ENCODE results near the gene MRPL30.
"Not testable (repeated sequence)": the region's sequence is repeated elsewhere in the genome, so short reads cannot be mapped to it uniquely, and the experiment has no call there.

MRPL30 gene

DNA sequence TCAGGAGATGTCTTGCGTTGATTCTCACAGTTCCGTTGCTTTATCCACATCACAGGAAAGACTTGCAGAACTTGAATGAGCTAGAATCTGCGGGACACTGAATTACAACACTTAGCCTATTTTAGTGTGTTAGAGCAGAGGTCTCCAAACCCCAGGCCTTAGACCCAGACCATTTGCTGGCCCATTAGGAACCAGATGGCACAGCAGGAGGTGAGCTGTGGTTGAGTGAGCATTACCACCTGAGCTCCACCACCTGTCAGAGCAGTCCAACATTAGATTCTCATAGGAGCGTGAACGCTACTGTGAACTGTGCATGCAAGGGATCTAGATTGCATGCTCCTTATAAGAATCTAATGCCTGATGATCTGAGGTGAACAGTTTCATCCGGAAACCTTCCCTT lies 3.8 kb downstream of the MRPL30 start:
- DNase-seq (ENCODE audit: low spot score) = no peak

DNA sequence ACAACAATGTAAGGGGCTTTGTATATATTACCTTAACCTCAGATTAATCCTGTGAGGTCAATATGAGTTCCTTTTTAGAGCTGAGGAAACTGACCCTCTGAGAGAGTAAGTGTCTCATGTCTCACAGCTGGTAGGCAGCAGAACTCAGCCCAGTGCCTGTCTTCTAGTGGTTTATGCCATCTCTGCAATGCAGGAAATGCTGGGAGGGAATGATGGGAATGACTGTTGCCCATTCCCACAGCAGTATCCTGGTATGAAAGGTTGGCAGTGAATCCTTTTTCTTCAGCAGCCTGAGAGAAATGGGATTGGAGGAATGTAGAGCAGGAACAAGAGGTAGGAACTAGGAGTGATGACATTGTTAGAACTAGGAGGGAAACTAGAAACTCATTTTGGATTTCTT lies 6.0 kb downstream of the MRPL30 start:
- no peak for DNase-seq (ENCODE audit: low spot score)

DNA sequence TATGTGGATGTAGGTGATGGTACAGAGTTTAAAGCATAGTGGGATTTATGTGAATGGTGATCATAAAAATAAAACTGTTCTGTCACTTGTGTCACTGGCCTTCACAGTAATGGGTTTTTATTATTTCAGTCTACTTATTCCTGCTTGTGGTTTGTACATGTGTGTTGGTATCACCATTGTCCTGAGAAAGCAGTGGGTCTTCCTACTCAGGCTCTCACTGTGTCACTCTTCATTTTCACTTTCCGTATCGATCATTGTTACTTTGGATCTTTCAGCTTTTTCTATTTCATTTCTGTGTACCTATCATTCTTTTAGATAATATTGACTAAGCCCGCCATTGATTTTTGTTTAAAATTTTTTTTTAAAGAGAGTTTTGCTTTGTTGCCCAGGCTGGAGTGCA lies 7.4 kb downstream of the MRPL30 start:
- no peak for DNase-seq (ENCODE audit: low spot score)

DNA sequence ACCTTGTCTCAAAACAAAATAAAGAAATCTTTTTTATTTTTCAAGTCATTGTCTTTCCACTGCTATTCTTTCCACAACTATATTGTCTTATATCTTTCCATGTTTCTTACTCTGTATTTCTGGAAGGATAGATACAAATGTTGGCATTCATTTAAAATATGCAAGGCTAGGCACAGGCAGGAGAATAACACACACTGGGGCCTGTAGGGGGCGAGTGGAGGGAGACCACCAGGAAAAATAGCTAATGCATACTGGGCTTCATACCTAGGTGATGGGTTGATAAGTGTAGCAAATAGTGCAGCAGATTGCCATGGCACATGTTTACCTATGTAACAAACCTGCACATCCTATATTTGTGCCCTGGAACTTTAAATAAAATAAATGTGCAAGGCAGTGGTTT lies 9.6 kb downstream of the MRPL30 start:
- no peak for DNase-seq (ENCODE audit: low spot score)

DNA sequence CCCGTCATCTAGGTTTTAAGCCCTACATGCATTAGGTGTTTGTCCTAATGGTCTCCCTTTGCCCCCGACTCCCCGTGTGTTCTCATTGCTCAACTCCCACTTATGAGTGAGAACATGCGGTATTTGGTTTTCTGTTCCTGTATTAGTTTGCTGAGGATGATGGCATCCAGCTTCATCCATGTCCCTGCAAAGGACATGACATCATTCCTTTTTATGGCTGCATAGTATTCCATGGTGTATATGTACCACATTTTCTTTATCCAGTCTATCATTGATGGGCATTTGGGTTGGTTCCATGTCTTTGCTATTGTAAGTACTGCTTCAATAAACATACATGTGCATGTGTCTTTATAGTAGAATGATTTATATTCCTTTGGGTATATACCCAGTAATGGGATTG lies 11.4 kb downstream of the MRPL30 start:
- not testable (repeated sequence) for DNase-seq (ENCODE audit: low spot score)

DNA sequence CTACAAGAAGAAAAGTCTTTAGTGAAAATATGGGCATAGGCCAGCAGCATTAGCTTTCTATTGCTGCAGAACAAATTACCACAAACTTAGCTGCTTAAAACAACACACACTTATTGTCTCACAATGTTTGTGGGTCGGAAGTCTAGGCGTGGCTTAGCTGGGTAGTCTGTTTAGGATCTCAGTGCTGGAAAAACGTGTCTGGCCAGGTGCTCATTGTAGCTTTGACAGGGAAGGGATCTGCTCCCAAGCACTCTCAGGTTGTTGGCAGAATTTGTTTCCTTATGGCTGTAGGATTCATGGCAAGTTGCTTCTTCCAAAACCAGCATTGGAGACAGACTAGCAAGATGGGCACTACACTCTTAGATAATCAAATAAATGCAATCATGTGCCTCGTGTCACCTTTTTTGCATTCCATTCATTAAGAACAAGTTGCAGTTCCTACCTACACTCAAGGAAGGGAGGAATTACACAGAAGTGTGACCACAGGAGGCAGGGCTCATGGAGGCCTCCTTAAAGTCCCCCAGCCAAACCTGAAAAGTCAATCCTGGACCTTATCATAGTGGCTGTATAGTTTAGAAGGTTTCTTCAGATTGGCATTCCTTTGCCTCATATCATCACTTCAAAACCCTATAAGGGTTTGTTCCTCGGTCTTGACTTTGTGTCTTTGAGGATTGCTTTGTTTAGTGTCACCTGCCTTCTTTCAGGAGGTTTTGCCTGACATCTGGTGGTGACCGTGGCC lies 17.3 kb downstream of the MRPL30 start:
- DNase-seq (ENCODE audit: low spot score) = no peak

DNA sequence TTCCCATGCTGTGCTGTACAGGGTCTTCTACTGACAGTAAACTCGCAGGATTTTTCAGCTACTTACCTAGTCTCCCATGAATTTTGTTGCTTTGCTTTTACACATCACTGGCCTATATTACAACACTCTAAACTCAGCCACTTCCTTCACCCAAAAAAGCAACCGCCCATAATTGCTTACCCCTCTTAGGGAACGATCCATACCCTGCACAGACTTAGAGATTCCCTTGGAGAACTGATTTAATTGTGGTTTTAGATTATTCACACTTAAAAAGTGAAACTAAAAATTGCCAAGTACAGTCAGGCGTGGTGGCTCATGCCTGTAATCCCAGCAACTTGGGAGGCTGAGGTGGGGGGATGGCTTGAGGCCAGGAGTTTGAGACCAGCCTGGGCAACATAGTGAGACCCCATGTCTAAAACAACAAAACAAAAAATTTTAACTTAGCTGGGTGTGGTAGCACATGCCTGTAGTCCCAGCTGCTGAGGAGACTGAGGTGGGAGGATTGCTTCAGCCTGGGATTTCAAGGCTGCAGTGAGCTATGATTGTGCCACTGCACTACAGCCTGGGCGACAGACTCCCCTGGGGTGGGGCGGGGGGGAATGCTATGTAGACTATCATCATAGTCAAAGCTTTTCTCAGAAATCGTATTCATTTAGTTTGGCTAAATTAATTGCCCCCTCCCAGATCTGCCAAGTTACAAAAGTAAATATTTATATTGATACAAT lies 19.3 kb downstream of the MRPL30 start:
- DNase-seq (ENCODE audit: low spot score) = no peak

DNA sequence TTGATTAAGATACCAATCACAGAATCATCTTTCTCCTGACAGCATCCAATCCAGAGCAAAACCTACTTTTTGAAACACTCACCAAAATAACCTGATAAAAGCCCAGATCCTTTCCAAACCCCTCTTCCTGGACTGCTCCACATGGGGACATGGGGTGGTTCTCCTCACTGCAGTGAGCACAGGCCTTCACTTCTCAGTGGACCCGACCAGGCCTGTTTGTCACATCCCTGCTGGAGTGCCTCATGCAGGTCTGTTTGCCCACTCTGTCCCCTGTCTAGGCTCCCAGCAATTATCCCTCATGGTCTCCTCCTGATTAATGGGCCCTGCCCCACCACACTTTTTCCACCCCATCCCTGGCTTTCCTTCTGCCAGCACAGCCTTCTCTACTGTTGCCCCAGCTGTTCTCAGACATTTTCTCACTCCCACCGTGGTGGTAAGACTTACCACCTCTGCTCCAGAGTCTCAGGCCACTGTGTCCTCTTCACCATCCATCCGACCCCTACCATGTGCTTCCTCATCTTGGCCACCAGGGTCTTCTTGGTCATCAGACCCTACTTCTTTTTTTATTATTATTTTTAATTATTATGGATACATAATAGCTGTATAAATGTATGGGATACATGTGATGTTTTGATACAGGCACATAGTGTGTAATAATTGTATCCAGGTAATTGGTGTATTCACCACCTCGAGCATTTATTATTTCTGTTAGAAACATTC lies 21.1 kb downstream of the MRPL30 start:
- DNase-seq (ENCODE audit: low spot score) = no peak

DNA sequence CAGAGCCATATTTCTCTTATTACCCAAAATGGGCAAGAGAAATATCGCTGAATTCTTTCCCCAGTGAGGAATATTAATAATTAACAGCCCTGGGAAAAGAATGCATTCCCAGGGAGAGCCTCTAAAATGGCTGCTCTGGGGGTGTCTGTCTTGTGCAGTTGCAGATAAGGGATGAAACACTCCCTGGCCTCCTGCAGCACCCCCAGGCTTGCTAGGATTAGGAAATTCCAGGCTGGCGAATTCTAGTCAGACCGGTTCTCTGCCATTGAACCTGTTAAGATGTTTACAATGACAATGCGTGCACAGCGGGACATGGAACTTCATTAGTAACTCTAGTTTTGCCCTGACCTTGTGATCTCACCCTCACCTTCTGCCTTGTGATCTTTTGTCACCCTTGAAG lies 24.5 kb downstream of the MRPL30 start:
- DNase-seq (ENCODE audit: low spot score) = no peak

DNA sequence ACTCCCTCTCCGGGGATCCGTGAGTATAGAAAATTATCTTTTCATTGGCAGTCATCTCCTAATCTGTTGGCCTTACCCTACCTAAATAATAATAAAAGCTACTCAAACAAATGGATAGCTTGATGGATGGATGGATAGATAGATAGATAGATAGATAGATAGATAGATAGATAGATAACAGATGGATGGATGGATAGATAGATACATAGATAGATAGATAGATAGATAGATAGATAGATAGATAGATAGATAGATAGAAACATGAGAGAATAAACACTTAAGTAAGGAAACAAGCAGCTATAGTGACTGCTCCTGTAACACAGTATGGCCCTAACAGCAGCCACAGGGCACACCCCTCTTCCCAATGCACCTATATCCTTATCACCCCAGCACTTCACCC lies 35.1 kb downstream of the MRPL30 start:
- no peak for DNase-seq (ENCODE audit: low spot score)

DNA sequence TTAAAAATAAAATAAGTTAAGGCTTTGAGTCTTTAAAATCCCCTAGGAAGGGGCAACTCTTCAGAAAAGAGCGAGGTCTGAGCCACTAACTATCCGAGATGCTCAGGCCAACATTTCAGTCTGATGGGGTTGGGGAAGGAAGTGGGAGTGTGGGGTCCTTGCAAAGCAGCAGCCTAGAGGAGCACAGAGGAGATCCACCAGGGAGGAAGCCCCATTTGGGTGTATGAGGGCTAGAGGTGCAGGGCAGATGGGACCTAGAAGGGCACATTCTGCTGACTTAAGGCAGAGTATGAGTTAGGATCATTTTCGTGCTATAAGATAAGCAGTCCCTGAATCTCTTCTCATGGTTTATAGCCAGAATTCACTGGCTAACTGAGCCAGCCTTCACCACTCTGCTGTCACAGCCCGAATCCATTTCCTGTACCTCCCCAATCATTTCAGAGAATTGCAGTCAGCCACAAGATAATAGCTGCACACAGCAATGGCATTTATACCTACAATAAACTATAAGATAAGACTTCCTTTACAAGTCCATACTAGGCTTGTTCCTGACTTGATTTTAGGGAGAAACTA lies 37.0 kb downstream of the MRPL30 start:
- DNase-seq (ENCODE audit: low spot score) = no peak

DNA sequence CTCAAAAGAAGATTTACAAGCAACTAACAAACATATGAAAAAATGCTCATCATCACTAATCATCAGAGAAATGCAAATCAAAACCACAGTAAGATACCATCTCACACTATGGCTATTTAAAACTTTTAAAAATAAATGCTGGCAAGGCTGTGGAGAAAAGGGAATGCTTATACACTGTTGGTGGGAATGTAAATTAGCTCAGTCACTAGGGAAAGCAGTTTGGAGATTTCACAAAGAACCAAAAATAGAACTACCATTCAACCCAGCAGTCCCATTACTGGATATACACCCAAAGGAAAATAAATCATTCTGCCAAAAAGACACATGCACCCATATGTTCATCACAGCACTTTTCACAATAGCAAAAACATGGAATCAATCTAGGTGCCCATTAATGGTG lies 52.2 kb downstream of the MRPL30 start:
- not testable (repeated sequence) for DNase-seq (ENCODE audit: low spot score)

DNA sequence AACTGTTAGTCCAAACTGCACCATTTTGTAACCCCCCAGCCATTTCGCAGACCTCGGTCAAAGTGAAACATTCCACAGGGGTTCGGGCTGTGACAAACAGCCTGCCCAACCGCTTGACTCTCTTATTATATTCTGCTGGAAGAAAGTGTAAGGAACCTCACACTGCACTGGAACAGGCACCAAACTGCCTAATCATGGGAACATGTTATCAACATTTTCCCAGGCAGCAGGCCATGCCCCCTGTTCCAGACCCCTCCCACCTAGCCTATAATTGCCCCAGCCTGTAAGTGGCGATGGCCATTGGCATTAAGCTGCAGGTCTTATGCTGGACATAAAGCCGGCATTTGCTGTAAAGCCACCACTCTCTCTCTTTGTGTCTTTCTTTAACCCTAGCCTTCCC lies 57.6 kb downstream of the MRPL30 start:
- no peak for DNase-seq (ENCODE audit: low spot score)

DNA sequence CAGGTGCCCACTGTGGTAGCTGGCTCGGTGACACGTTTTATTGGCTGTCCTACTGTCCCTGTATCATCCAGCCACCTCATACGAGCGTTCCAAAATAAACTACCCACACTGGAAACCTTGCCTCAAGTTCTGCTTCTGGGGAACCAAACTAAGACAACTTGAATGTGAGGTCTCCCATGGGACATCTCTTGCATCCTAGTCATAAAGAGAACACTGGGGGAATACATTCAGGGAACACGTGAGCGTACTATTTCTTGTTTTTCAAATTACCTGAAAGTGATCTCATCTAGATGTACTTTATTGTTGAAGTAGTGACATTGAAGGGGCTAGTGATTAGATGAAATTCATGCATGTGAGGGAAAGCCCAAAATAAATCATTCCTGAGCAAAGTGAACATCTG lies 59.4 kb downstream of the MRPL30 start:
- DNase-seq (ENCODE audit: low spot score) = no peak

DNA sequence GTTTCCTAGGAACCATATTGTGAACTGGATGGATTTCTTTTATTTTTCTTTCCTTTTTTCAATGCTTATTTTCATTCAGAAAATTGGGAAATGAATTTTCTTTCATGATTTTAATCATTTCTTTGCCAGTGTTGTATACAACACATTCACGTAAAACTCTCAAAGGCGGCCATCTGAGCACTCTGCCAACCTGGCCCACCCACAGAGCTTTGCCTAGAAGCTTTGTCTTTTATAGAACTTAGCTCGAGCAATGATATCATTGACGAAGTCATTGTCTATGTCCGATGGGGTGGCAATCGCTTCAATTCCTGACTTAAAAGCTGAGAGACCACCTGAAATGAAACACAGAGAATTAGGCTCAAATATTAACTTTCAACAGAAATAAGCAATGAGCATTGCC lies 61.2 kb downstream of the MRPL30 start:
- no peak for DNase-seq (ENCODE audit: low spot score)

Data from RKO (cell line).